CD14-positive monocyte (primary cell): Measurements from ENCODE around the gene CRX. TPM values are rescaled to one million over a fixed set of nuclear protein-coding genes. Genes with fewer than 3 reads are reported as not detected.

ENCODE experiments used
- DNase-seq, 3 donors: peaks; one replicate each; pipeline ENCODE4 v3.0.0-alpha.2; 2011 to 2022
- H2AFZ ChIP-seq: 2 replicates; pipeline ENCODE4 v1.6.0; 2012; ENCODE audit warnings: mild to moderate bottlenecking, low read depth, low read length, inconsistent platforms; ENCODE audit not compliant: insufficient read depth, poor library complexity, severe bottlenecking
- H3K27ac ChIP-seq, 2 donors: 1 replicate in 1 of 2; 2 replicates in 1 of 2; pipeline ENCODE4 v1.5.1; 2012 to 2013; ENCODE audit warnings: low read length in 2 of 2, control low read depth in 1 of 2, inconsistent platforms in 1 of 2, low read depth in 1 of 2, mild to moderate bottlenecking in 1 of 2
- H3K27me3 ChIP-seq, 2 donors: one replicate each; pipeline versions ENCODE4 v1.6.0 to v1.6.1; 2011 to 2013; ENCODE audit warnings: low read length in 2 of 2; ENCODE audit not compliant: control insufficient read depth in 2 of 2, insufficient read depth in 2 of 2
- H3K36me3 ChIP-seq, 2 donors: replicated peaks in 1 of 2; 1 replicate in 1 of 2; 2 replicates in 1 of 2; pipeline versions ENCODE4 v1.5.1 to v1.6.1; 2012 to 2013; ENCODE audit warnings: low read length in 2 of 2, control low read depth in 1 of 2, inconsistent platforms in 1 of 2, mild to moderate bottlenecking in 1 of 2; ENCODE audit not compliant: insufficient read depth in 2 of 2, control insufficient read depth in 1 of 2
- H3K4me1 ChIP-seq, 2 donors: 1 replicate in 1 of 2; 2 replicates in 1 of 2; pipeline versions ENCODE4 v1.5.1 to v1.6.1; 2012 to 2013; ENCODE audit warnings: low read length in 2 of 2, control low read depth in 1 of 2, inconsistent platforms in 1 of 2, mild to moderate bottlenecking in 1 of 2, moderate library complexity in 1 of 2; ENCODE audit not compliant: insufficient read depth in 2 of 2, control insufficient read depth in 1 of 2
- H3K4me2 ChIP-seq: replicated peaks from 2 replicates; pipeline ENCODE3; 2012; ENCODE audit warnings: low read length, moderate library complexity, mild to moderate bottlenecking; ENCODE audit not compliant: poor library complexity, severe bottlenecking; ENCODE audit errors: extremely low read depth
- H3K4me3 ChIP-seq, 3 experiments: fragments of 200-600 bp in 1 of 3; sonication (generic) in 1 of 3; replicated peaks in 1 of 3; 1 replicate in 2 of 3; 2 replicates in 1 of 3; pipeline ENCODE4 v1.5.1; 2011 to 2013; ENCODE audit warnings: low read length in 3 of 3, mild to moderate bottlenecking in 3 of 3, control low read depth in 2 of 3, low read depth in 2 of 3, inconsistent platforms in 1 of 3, moderate library complexity in 1 of 3
- H3K79me2 ChIP-seq: 2 replicates; pipeline ENCODE4 v1.6.0; 2012; ENCODE audit warnings: mild to moderate bottlenecking, control low read depth, inconsistent platforms, low read length, moderate library complexity; ENCODE audit not compliant: insufficient read depth
- H3K9ac ChIP-seq: 2 replicates; pipeline ENCODE4 v1.6.0; 2017; ENCODE audit warnings: low read length, mild to moderate bottlenecking; ENCODE audit not compliant: insufficient read depth, poor library complexity, severe bottlenecking
- H3K9me3 ChIP-seq, 2 donors: replicated peaks in 1 of 2; 1 replicate in 1 of 2; 2 replicates in 1 of 2; pipeline versions ENCODE4 v1.5.1 to v1.6.1; 2012 to 2013; ENCODE audit warnings: low read length in 2 of 2, control low read depth in 1 of 2; ENCODE audit not compliant: control insufficient read depth in 1 of 2, insufficient read depth in 1 of 2
- H4K20me1 ChIP-seq: 2 replicates; pipeline ENCODE4 v1.6.0; 2012; ENCODE audit warnings: mild to moderate bottlenecking, low read length, control low read depth, moderate library complexity; ENCODE audit not compliant: insufficient read depth
- H3K27ac Mint-ChIP-seq, 7 donors: one replicate each; pipeline ENCODE4 v1.8.0; 2020; ENCODE audit warnings: mild to moderate bottlenecking in 7 of 7, mixed read lengths in 7 of 7, moderate library complexity in 6 of 7, inconsistent platforms in 2 of 7
- H3K27me3 Mint-ChIP-seq, 3 donors: one replicate each; pipeline ENCODE4 v1.8.0; 2021 to 2022; ENCODE audit warnings: low read depth in 3 of 3, mild to moderate bottlenecking in 3 of 3, mixed read lengths in 3 of 3, moderate library complexity in 3 of 3, inconsistent platforms in 1 of 3
- H3K36me3 Mint-ChIP-seq, 2 donors: one replicate each; pipeline ENCODE4 v1.8.0; 2020; ENCODE audit warnings: mixed read lengths in 2 of 2, inconsistent platforms in 1 of 2, mild to moderate bottlenecking in 1 of 2
- H3K4me1 Mint-ChIP-seq: one replicate; pipeline ENCODE4 v1.8.0; 2020; ENCODE audit warnings: mild to moderate bottlenecking, mixed read lengths
- H3K4me3 Mint-ChIP-seq, 2 donors: one replicate each; pipeline ENCODE4 v1.8.0; 2020; ENCODE audit warnings: mild to moderate bottlenecking in 2 of 2, mixed read lengths in 2 of 2, moderate library complexity in 1 of 2
- H3K9me3 Mint-ChIP-seq, 7 donors: one replicate each; pipeline ENCODE4 v1.8.0; 2020 to 2022; ENCODE audit warnings: mixed read lengths in 7 of 7, mild to moderate bottlenecking in 6 of 7, moderate library complexity in 6 of 7, inconsistent platforms in 2 of 7
- CTCF ChIP-seq: fragments of 200-600 bp; IDR thresholded peaks from one replicate; pipeline ENCODE4 v1.8.0; 2022; ENCODE audit warnings: antibody characterized with exemption, mild to moderate bottlenecking
- WGBS: methylation state at CpG from one replicate; pipeline ENCODE4 v1.1.5; 2013; ENCODE audit warnings: missing lambda C conversion rate; ENCODE audit not compliant: insufficient coverage; 5-methylcytosine and 5-hydroxymethylcytosine counted together
- intact Hi-C, 2 donors: fragments of 100-400 bp; cut with micrococcal nuclease; formaldehyde crosslinking; loops; one replicate each; pipeline versions ENCODE4 v1.15.0 to v1.15.1; 2023
- polyA plus RNA-seq, 3 donors: library from polyadenylated mRNA; depleted of rRNA in 1 of 3; unstranded in 2 of 3; stranded (reverse) in 1 of 3; fragments of 300-500 nt in 2 of 3; fragments of >200 nt in 1 of 3; fragmentation: Illumina TruSeq in 2 of 3; gene quantifications; 1 replicate in 2 of 3; 2 replicates in 1 of 3; pipeline ENCODE4 v1.2.3, GENCODE V29; 2012 to 2021

Gene CRX
- polyA plus RNA-seq, 3 donors = not detected

GRCh38 chr19:47881757-47882156 lies 60.0 kb downstream of the CRX start:
- no peaks in the 10 kb centered on the region for H3K79me2 ChIP-seq
- Mint-ChIP-seq H3K4me3 (no peak overlapping the region), H3K36me3 (no peaks in the 10 kb centered on the region), H3K4me1 (no peaks in the 10 kb centered on the region), H3K9me3 (peaks cover 2 to 12% (median 4%) of the 10 kb centered on the region in 7 donors), H3K27ac (no peak overlapping the region), H3K27me3 (peaks cover 1 to 14% (median 12%) of the 10 kb centered on the region in 3 donors)
- H4K20me1 ChIP-seq = no peaks in the 10 kb centered on the region
- intact Hi-C loops = no loop called here
- H3K9me3 ChIP-seq = peaks cover 0 to 3% of the 10 kb centered on the region in 2 donors
- H3K4me2 ChIP-seq = no peak overlapping the region
- H3K9ac ChIP-seq = no peak overlapping the region
- no peak for TF ChIP-seq CTCF
- WGBS = 87% methylated on average over 4 of the region's 5 CpGs
- no peaks in the 10 kb centered on the region for H3K36me3 ChIP-seq
- H3K4me1 ChIP-seq = no peaks in the 10 kb centered on the region
- H3K27me3 ChIP-seq = peaks cover 0 to 3% of the 10 kb centered on the region in 2 donors
- no peak for DNase-seq
- no peak overlapping the region for H3K27ac ChIP-seq
- no peak overlapping the region for H2AFZ ChIP-seq
- H3K4me3 ChIP-seq = no peak overlapping the region

GRCh38 chr19:47882890-47883289 lies 61.2 kb downstream of the CRX start:
- peaks cover 4 to 14% (median 9%) of the 10 kb centered on the region in 3 donors for H3K27me3 Mint-ChIP-seq
- DNase-seq = no peak
- no peaks in the 10 kb centered on the region for H3K36me3 Mint-ChIP-seq

More at GRCh38 chr19:47882890-47883289, 61.2 kb downstream of the CRX start:
- Histone ChIP-seq H4K20me1 (no peaks in the 10 kb centered on the region), H3K79me2 (no peaks in the 10 kb centered on the region), H3K27me3 (peaks cover 0 to 3% of the 10 kb centered on the region in 2 donors), H3K27ac (no peak overlapping the region), H3K4me3 (no peak overlapping the region), H3K9ac (no peak overlapping the region), H3K4me1 (no peaks in the 10 kb centered on the region), H3K36me3 (no peaks in the 10 kb centered on the region), H3K4me2 (no peak overlapping the region), H3K9me3 (peaks cover 0 to 3% of the 10 kb centered on the region in 2 donors), H2AFZ (no peak overlapping the region)
- 100% methylated on average over 2 of the region's 3 CpGs for WGBS
- Mint-ChIP-seq H3K4me3 (no peak overlapping the region), H3K9me3 (peaks cover 2 to 9% (median 4%) of the 10 kb centered on the region in 7 donors), H3K4me1 (no peaks in the 10 kb centered on the region), H3K27ac (no peak overlapping the region)
- intact Hi-C loops = no loop called here
- TF ChIP-seq CTCF = no peak
